ENCODE results near the gene TCF7.

The TCF7 gene

GRCh38 chr5:134113902-134114875, at the start of gene TCF7:
Gene TCF7 (plus strand): TSS chr5:134114681. CDS start chr5:134114907, 226 bp downstream.
- DNase-seq, result peak; percentile 69

GRCh38 chr5:134069553-134069952, 44.9 kb upstream of the TCF7 start:
- DNase-seq, result no peak

GRCh38 chr5:134070725-134071613, 43.5 kb upstream of the TCF7 start:
- peak; percentile 60 to 63 for DNase-seq

GRCh38 chr5:134071614-134072207, 42.8 kb upstream of the TCF7 start:
- no peak for DNase-seq

- DNase-seq, result no peak
These were observed 41.8 kb upstream of the TCF7 start for GRCh38 chr5:134072471-134073210.

- DNase-seq, result no peak
These were observed 41.1 kb upstream of the TCF7 start for GRCh38 chr5:134073404-134073803.

GRCh38 chr5:134075102-134075501, 39.4 kb upstream of the TCF7 start:
- DNase-seq, result no peak

GRCh38 chr5:134077926-134078580, 36.4 kb upstream of the TCF7 start:
- peak in 1 of 2 experiments; percentile 41 for DNase-seq

GRCh38 chr5:134079748-134080581, 34.5 kb upstream of the TCF7 start:
- peak; percentile 75 to 83 for DNase-seq

- no peak for DNase-seq
These were observed 32.1 kb upstream of the TCF7 start for GRCh38 chr5:134082264-134082992.

- DNase-seq, result no peak
These were observed 31.0 kb upstream of the TCF7 start for GRCh38 chr5:134083517-134083916.

- no peak for DNase-seq
These were observed 30.4 kb upstream of the TCF7 start for GRCh38 chr5:134084022-134084565.

- DNase-seq, result no peak
These were observed 29.9 kb upstream of the TCF7 start for GRCh38 chr5:134084570-134084969.

GRCh38 chr5:134085411-134085810, 29.1 kb upstream of the TCF7 start:
- DNase-seq, result no peak

GRCh38 chr5:134086225-134086942, 28.1 kb upstream of the TCF7 start:
- DNase-seq, result no peak

- DNase-seq, result peak; percentile 80 to 85
These were observed 27.6 kb upstream of the TCF7 start for GRCh38 chr5:134086943-134087305.

GRCh38 chr5:134088291-134088690, 26.2 kb upstream of the TCF7 start:
- no peak for DNase-seq

GRCh38 chr5:134088994-134089560, 25.4 kb upstream of the TCF7 start:
- DNase-seq, result no peak

- no peak for DNase-seq
These were observed 24.0 kb upstream of the TCF7 start for GRCh38 chr5:134090522-134090921.
